ENCODE results near the gene LDLRAD4.
A peak's percentile ranks its signal among the peaks of the same experiment; 100 is the strongest.

Gene LDLRAD4

DNA sequence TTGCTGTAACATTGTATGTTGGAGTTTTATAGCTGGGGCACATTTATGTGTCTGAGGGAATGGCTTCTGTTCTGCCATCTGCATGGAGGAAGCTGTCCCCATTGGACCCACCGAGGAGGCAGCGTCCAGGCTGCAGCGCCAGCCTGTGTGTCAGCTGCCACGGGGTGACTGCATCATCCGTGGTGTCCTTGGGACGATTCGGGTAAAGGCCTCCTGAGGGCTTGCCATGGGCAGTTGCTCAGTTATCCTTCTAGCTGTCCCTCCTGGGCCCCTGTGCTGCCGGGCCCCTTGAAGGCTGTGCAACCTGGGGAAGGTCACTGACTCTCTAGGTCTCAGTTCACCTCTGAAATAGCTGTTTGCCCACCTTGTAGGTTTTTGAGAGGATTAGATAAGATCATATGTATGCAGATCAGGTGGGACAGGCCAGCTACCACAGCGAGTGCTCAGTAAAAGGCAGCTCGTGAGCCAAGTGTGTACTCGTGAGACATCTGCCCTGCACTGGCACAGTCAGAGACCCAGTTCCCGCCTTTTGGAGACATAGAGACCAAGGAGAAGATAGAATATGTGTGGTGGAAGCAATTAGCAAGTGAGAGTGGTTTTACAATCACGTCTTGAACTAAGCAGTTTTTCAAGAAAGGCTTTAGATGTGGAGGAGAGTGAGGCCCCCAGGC, 10.6 kb downstream of the LDLRAD4 start:
- no peak for DNase-seq (ENCODE audit: low spot score)

DNA sequence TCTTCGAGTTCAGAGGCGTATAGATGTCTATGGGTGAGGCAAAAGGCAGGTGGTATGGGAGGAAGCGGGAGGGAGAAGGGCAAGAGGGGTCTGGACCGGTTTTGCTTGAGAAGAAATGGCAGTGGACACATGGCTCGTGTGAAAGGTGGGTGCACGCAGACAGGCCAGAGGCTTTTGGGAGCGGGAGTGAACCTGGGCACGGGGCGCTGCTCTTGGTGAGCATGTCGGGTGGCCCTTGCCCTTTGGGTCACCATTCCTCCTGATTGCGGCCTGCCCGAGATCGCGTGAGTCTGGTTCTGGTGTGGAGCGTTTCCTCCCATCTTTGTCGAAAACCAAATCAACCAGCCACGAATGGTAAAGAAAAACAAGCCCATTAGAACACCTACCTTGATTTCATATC, 12.6 kb downstream of the LDLRAD4 start:
- no peak for DNase-seq (ENCODE audit: low spot score)

DNA sequence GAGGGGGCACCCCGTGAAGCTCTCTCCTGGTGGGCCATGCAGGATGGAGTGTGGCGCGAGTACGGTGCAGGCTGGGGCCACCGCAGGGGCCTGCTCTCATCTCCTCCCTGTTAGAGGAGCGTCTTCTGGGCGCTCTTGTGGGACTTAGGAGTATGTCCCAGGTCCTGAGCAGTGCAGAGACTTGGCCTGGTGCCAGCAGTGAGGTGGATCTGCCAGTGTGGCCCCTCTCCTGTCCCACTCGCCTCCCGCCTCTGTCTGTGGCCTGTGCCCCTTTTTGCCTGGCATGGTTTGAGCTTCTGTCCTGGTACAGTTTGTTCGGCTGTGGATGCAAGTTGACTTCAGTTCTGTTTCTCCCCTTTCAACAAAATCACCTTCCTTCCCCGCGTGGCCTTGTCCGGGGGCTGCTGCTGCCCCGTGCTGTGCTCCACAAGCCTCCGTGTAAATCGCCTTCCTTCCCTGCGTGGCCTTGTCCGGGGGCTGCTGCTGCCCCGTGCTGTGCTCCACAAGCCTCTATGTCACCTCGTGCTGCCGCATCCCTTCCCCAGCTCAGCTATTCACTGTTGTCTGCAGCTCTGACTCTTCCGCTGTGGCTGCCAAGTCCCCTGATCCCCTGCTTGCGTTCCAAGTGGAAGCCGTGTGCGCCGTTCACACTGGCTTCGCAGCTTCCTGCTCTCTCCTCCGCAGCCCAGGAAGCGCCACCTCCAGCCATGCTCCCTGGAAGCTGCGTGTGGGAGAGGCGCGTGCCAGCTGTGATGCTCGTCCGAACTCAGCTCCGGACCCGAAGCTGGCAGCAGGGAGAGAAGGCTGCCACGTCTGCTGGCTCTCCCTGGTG, 13.7 kb downstream of the LDLRAD4 start:
- no peak for DNase-seq (ENCODE audit: low spot score)

DNA sequence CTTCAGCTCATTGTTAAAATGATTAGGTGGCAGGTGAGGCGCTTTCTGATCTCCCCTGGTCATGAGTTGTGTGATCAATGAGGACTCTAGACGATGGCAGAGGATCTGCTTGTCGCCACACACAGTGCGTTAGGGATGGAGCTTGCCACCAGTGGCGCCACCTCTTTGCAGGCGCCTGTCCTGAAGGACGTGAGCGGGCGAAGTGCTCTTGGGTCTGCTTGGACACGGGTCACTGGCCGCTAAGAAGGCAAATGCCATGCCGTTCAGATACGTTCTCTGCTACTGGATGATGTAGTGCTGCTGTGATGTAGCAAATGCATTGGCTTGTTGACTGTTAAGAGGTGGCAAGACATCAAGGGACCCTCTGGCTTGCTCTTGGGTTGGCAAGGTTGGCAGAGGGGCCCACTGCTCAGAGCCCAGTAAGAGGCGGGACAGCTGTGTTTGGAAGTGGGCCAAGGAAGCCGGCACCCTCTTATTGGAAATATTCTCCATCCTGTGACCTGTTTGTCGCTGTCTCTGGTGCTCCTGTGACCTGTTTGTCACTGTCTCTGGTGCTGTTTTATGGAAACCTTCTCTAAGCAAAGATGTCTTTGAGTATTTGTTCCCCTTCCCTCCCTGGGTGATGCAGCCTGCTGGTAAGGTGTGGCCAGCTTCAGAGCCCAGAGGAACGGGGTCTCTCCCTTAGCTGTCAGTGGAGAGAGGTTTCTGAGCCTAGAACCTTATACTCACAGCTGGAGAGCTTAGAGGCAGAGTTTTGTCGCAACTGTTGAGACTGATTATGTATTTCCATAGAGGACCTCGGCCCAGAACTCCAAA, 14.6 kb downstream of the LDLRAD4 start:
- DNase-seq (ENCODE audit: low spot score), result no peak

DNA sequence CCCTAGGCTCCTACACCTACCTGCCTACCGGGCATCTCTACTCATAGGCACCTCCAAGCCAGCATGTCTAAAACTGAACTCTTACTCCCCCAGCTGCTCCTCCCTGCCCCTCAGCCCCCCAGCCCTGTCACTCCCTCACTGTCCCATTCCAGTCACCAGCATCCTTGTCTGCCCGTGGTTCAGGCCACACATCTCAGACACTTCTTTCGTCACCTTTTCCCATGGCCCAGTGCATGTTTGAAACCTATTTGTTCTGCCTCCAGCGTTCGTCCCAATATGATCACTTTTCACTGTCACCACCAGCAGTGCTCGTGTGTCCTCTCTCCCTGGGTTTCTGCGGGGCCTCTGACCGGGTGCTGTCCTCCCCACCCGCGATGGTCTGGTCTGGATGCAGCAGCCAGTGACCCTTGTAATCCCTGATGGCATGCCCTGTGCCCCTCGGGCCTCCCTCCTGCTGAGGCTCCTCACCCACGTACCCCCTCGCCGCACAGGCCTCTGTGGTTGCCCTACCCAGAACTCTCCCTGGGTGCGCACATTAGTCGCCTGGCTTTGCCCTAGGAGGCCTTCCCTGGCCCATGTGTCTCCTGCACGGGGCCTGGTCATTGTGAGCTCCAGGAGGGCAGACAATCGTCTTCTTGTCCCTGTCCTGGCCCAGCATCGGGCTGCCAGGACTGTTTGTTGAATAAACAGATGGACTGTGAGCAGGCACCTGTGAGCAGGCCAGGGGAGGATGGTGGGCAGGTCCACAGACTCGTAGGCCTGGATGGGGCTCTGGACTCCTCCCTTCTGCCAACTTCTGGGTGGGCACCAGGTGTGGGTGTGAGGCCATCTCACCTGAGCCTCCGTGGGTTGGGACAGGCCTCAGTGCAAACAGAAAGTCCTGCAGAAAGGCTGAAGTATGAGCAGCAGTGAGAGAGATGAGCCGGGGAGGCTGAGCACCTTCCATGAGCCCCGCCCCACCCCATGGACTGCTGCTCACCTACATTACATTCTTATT, 15.5 kb downstream of the LDLRAD4 start:
- DNase-seq (ENCODE audit: low spot score), result no peak

DNA sequence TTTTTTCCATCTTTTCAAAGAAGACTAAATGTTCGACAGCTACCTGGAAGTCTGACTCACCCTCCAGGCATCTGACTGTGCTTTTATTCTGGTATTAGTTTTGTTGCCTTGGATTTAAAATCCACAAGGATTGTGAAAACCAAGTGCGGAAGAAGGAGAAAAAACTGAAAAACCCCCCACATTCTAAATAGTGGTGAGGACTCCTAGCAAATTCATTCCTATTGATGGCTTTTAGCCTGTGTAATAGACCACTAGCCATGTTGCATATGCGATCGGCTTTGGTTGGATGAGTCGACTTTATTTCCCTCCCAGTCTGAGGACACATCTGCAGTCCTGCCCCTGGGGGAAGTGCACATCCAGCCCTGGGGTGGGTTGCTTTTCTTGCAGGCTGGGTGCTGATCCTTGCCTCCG, 16.9 kb downstream of the LDLRAD4 start:
- DNase-seq (ENCODE audit: low spot score), result no peak

DNA sequence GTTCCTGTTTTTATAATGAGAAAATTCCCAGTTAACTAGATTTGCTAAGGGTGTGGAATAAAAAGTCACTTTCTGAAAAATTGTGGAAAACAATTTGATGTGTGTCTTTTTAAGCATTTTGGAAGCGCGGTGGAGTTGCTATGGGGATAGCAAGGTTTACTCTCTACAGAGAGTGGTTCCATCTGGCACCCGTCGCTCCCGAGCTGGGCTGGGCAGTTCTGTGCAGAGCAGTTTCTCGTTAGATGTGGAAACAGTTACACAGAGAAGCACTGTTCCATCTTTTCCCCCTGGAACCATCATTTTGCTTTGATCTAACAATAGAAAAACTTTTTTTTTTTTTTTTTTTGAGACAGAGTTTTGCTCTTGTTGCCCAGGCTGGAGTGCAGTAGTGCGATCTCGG, 17.4 kb downstream of the LDLRAD4 start:
- DNase-seq (ENCODE audit: low spot score), result peak; percentile 66

DNA sequence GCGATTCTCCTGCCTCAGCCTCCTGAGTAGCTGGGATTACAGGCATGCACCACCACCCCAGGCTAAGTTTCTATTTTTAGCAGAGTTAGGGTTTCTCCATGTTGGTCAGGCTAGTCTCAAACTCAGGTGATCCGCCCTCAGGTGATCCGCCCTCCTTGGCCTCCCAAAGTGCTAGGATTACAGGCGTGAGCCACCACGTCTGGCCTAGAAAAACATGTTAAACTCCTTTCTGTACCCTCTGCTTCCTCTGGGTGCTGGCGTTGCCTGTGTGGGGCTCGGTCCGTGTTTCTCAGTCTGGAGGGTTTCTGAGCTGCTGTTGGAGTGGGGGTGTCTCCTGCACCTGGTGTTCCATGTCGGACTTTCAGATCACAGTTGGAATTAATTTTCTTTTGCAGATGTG, 17.9 kb downstream of the LDLRAD4 start:
- no peak for DNase-seq (ENCODE audit: low spot score)

DNA sequence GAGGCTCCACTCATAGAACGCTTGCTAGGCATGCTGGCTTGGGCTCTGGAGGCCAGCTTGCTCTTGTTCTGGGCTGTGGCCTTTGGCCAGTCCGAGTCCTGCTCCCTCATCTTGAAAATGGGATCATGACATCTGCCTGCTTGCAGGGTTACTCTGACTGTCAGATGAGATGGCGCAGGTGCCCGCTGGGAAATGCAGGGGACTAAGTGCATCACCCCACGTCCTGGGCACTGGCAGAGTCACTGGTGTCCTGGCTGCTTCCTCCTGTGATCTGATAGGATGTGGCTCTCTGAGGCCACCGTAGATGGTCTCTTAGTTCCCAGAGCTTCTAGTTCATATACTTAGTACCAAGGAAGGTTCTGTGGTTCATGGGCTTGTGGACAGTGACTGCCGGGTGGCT, 18.5 kb downstream of the LDLRAD4 start:
- no peak for DNase-seq (ENCODE audit: low spot score)

DNA sequence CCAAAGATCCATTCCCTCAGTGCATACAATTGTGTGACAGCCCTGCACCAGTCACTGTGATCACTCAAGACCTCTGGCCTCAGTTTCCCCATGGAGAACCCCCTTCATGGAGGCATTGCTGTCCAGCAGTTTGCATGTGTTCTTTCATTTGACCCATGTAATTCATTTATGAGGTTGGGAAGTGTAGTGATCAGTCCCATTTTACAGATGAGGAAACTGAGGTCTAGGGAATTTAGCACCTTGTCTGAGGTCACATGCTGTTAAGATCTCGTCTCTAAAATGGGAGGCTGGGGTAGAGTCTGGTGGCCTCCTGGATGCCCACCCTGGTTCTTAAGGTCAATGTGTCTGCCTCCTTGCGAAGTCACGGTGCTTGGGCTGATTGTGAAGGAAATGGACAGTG, 19.1 kb downstream of the LDLRAD4 start:
- no peak for DNase-seq (ENCODE audit: low spot score)

DNA sequence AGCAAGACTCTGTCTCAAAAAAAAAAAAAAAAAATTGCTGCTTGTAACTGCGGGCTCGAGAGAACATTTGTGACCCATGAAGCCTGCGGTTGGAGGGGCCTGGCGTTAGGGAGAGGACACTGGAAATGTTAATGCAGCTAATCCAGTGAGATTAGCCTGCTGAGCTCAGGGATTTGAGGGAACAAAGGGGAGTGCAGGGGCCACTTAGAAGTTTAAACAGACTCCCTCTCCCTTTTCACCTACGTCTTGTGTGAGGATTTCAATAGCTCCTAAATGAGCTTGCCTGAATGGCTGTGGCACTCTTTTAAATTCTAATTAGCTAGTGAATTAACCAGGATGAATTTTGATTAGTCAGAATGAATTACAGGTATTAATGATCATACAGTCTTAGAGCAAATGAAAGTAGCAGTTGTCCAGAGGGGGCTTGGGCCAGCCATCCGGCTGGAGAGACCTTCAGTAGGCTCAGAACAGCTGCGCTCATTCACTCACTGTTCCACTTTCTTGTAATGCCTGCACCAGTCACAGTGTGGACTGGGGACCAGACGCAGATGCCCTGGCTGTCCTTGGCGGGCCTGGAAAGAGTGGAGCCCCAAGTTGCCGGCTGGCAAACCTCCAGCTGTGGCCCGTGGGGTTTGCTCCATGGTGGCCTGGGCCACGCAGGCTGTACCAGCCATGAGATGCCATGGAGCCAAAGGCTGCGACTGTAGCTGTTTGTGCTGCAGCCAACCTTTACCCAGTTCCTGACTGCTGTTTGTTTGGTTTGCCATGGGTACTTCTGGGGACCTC, 20.8 kb downstream of the LDLRAD4 start:
- DNase-seq (ENCODE audit: low spot score), result no peak

DNA sequence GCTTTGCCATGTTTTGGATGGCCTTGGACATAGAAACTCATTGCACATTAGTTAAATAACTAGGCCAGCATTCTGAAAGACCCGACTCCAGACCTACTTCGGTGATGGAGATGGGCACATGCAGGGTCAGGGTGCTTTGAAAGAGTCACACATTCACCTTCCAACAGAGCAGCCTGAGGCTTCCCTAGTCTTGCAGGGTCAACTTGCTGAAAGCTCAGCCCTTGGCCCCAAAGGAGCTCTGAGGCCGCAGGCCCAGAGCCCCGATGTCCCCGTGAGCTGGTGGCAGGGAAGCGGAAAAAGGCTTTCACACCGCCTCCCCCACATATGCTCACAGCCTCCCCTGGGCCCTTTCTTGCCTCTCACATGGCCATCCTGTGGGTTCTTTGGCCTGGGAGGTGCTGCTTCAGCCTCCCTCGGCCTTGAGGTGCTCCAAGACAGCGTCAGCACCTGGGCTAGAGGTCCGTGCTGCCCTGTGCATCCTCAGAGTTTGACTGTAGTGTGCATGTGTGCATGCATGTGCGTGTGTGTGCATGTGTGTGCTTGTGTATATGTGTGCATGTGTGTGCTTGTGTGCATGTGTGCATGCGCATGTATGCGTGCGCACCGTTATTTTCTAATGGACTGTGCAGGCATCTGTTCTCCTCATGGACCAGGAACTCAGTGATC, 21.6 kb downstream of the LDLRAD4 start:
- no peak for DNase-seq (ENCODE audit: low spot score)

DNA sequence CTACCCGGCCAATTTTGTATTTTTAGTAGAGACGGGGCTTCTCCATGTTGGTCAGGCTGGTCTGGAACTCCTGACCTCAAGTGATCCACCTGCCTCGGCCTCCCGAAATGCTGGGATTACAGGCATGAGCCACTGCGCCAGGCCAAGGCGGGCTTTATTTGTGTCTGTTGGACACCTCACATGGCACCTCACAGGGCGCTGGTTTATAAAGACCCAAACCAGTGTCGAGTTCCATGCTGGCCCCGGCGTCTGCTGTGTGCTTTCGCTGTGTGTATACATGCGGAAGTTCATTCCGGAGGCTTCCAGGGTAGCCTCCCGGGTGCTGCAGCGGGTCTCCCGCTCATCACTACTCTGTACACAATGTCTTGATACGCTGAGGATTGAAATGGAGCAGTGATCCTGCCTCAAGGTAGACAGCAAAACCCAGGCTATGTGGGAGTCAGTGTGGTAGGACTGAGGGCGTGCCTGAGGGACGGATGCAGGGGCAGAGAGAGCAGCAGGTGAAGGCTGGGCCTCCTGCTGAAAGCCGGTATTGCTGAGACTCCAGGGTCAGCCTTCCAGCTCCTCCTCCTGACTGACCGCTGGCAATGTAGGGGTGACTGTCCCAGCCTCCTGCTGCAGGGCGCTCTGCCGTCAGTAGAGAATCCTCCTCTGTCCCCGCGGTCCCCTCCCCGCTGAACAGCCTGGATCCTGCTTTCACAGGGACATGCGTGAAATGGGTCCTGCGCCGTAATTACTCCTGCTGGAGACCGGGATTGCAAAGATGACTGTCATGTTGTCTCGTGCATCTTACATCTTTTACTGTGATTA, 22.7 kb downstream of the LDLRAD4 start:
- no peak for DNase-seq (ENCODE audit: low spot score)

DNA sequence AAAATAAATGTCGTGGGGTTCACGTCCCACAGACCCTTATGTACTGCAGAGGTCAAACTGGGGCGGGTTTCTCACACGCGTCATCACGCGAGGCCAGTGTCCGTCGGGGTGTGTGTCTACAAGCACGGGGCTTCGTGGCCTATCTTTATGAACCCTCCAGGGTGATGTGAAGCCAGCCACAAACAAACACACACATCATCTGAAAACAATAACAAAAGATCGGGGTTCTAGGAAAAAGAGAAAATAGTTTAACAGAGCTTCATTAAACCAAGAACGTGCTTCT, 23.3 kb downstream of the LDLRAD4 start:
- no peak for DNase-seq (ENCODE audit: low spot score)

DNA sequence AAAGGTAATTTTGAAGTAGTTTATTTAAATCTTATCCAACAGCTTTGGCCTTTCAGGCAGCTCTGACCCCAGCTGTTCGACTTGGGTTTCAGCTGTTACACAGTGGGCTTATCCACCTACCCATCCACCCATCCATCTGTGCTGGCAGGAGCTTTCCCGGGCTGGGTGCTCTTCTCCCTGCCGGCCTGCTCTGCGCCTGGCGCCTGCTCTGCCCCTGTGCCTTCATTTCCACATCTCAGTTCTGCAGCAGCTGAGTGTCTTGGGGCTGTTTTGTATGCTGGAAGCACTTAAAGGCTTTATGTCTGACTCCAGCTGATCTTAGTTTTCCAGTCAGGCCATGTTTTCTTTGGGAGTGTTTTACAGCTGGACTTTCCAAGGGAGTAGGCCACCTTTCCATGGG, 24.2 kb downstream of the LDLRAD4 start:
- no peak for DNase-seq (ENCODE audit: low spot score)

DNA sequence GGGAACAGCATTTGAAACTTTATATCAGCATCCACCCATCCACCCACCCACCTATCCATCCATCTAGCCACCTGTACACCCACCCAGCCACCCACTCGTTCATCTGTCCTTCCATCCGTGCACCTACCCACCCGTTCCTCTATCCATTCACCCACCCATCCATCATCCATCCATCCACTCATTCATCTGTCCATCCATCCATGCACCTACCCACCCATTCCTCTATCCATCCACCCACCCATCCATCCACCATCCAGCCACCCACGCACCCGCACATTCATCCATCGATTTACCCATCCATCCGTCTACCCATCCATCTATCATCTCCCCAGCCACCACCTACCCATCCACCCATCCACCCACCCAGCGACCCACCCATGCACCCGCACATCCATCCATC, 24.8 kb downstream of the LDLRAD4 start:
- DNase-seq (ENCODE audit: low spot score), result no peak

DNA sequence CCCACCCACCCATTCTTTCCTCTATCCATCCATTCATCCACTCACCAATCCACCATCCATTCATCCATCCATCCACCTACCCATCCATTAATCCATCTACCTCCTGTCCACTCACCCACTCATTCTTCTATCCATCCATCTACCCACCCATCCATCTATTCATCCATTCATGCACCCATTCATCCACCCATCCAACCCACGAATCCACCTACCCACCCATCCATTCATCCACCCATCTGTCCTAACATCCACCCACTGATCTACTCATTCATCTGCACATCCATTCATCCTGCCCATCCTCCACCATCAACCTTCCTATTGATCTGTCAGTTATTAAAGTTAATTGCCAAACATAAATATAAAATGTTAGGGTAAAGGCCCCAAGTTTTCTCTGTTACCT, 25.6 kb downstream of the LDLRAD4 start:
- no peak for DNase-seq (ENCODE audit: low spot score)

DNA sequence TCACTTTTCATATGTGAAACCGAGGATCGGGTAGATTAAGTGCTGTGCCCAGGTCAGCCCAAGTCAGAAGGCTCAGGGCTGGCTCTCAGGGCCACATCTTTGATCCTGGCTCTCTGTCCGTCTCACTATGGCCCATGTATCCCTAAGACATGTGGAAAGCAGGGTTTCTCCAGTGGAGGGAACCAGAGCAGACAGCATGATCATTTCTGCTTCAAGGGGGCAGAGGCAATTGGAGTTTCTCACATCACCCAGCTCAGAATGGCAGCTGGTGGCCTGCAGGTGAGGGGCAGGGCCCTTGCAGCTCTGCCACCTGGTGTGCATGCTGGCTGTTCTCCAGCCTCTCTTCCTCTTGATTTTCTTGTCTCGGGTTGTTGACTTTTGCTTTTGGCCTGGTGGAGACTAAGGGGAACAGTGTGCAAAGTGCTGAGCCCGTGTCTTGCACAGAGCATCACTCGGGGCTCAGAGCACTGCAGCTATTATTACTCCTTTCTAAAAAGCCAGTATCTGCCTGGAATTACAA, 27.0 kb downstream of the LDLRAD4 start:
- DNase-seq (ENCODE audit: low spot score), result no peak

DNA sequence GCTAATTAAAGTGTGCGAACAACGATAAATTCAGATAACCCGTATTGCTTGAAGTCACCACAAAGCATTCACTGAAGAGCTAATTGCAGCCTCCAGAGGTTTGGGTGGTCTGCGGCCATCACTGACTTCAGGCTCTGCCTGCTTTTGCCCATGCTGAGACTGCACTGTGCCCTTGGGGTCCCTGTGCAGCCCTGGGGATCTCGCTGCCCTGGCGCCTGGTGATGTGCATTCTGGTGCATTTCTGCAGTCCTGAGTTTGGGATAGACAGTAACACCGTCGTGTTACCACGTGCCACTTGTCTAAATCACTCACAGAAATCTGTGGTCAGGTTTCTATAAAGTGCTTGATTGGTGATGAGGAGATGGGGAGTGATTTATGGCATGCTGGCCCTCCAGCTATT, 27.6 kb downstream of the LDLRAD4 start:
- DNase-seq (ENCODE audit: low spot score), result no peak
